Heart right ventricle (tissue), 16 donors: ENCODE measurements around the gene SP140L. TPM values are rescaled to one million over a fixed set of nuclear protein-coding genes. Genes with fewer than 3 reads are reported as not detected.
A peak's percentile ranks its signal among the peaks of the same experiment; 100 is the strongest.

Experiments used
- ATAC-seq, 8 donors: fragments of 200-7000 bp; cut with Tn5 transposase; one replicate each; pipeline ENCODE4 v1.9.1; 2020; ENCODE audit warnings: mild to moderate bottlenecking in 8 of 8, moderate library complexity in 8 of 8, moderate number of reproducible peaks in 1 of 8
- DNase-seq, 2 donors: peaks; one replicate each; pipeline ENCODE4 v3.0.0-alpha.2; 2020
- H3K27ac ChIP-seq, 10 donors: fragments of 200-600 bp; sonication (generic) in 2 of 10; one replicate each; pipeline versions ENCODE4 v1.5.0 to v1.8.0; 2020 to 2022; ENCODE audit warnings: mild to moderate bottlenecking in 3 of 10
- H3K27me3 ChIP-seq, 7 donors: fragments of 200-600 bp; one replicate each; pipeline ENCODE4 v1.8.0; 2021 to 2022; ENCODE audit warnings: mild to moderate bottlenecking in 2 of 7
- H3K36me3 ChIP-seq, 9 donors: fragments of 200-600 bp; sonication (generic) in 1 of 9; one replicate each; pipeline versions ENCODE4 v1.5.0 to v1.8.0; 2020 to 2022; ENCODE audit warnings: mild to moderate bottlenecking in 2 of 9
- H3K4me1 ChIP-seq, 9 donors: fragments of 200-600 bp; sonication (generic) in 1 of 9; one replicate each; pipeline versions ENCODE4 v1.5.0 to v1.8.0; 2020 to 2022; ENCODE audit warnings: mild to moderate bottlenecking in 4 of 9
- H3K4me3 ChIP-seq, 10 donors: fragments of 200-600 bp; sonication (generic) in 2 of 10; one replicate each; pipeline versions ENCODE4 v1.5.0 to v1.8.0; 2020 to 2022; ENCODE audit warnings: mild to moderate bottlenecking in 7 of 10, moderate library complexity in 2 of 10
- H3K9me3 ChIP-seq, 11 donors: fragments of 200-600 bp in 10 of 11; sonication (generic) in 2 of 11; one replicate each; pipeline versions ENCODE4 v1.5.0 to v1.8.0; 2013 to 2022; ENCODE audit warnings: mild to moderate bottlenecking in 2 of 11, control low read depth in 1 of 11, moderate library complexity in 1 of 11
- CTCF ChIP-seq, 9 donors: fragments of 200-600 bp; sonication (generic) in 2 of 9; IDR thresholded peaks; one replicate each; pipeline versions ENCODE4 v1.5.0 to v1.8.0; 2021 to 2022; ENCODE audit warnings: antibody characterized with exemption in 9 of 9, mild to moderate bottlenecking in 5 of 9, moderate library complexity in 1 of 9
- WGBS, 2 donors: extraction: QIAGEN DNeasy Blood & Tissue Kit; methylation state at CpG; one replicate each; pipeline ENCODE4 v1.1.7; 2013; ENCODE audit warnings: inconsistent platforms in 1 of 2; 5-methylcytosine and 5-hydroxymethylcytosine counted together
- intact Hi-C, 10 donors: fragments of 100-400 bp; cut with DNase I; formaldehyde crosslinking; loops; one replicate each; pipeline versions ENCODE4 v1.11.1 to v1.14.2; 2022
- polyA plus RNA-seq, 2 donors: library from polyadenylated mRNA; stranded (reverse); fragments of 200-250 nt; gene quantifications; one replicate each; pipeline ENCODE4 v1.2.3, GENCODE V29; 2013
- total RNA-seq, 10 donors: library from RNA; stranded (reverse); fragmentation: NEBNext Ultra II Directional in 3 of 10; extraction: Animal tissue kit (Norgen Biotek cat#: 25700) in 3 of 10; gene quantifications; one replicate each; pipeline versions ENCODE4 v1.2.1 to v1.2.4, GENCODE V29; 2021 to 2023
- donor health status: Arrhythmogenic right ventricular cardiomyopathy.
- donor health status: ischemic (EF 13 %, LVEDD 7.1; RV severe dilation, severe dysfunction).
- donor health status: healthy with polysubstance abuse.
- donor health status: DM: no; HTN: yes; CAD: no.
- donor health status: DM: no; HTN: no; CAD: no.
- donor health status: ischemic (EF 25% LVEDD 6.9; RV normal size, moderate dysfunction).
- donor health status: ischemic (EF 25% LVEDD 5.7; RV mildly dilated, moderate dysfunction).
- donor health status: healthy.
- donor health status: DM: yes; HTN: yes; CAD: no.
- donor health status: Ischemic cardiomyopathy.
- donor health status: ischemic (EF 35%, LVEDD 5.7; RV mildly dilated, moderate dysfunction).
- donor health status: nonischemic (EF 11% LVEDD 7.7; RV severe dilation, severe dysfunction).
- donor health status: DM: yes; HTN: yes; CAD: no.
- donor health status: PGD.
- donor health status: ischemic (EF 29% LVEDD 5.4; RV normal size, mild dysfunction).
- donor health status: nonischemic (EF 23%, LVEDD 6.1; RV moderate dilation, normal function).

Gene SP140L
- total and polyA plus RNA-seq, 12 donors = 2.5 to 10.8 (median 4.4) TPM

- Histone ChIP-seq H3K9me3 (peaks cover 0 to 21% (median 9%) of the 10 kb centered on the region in 11 donors), H3K4me1 (peaks cover 1 to 72% (median 42%) of the 10 kb centered on the region in 9 donors), H3K36me3 (peaks cover 0 to 71% (median 0%) of the 10 kb centered on the region in 9 donors), H3K27me3 (no peaks in the 10 kb centered on the region), H3K4me3 (no peak overlapping the region), H3K27ac (no peak overlapping the region)
- DNase-seq (no peak), ATAC-seq (no peak)
- intact Hi-C loops = no loop called here
- no peak for TF ChIP-seq CTCF (IDR thresholded peaks at IDR 0.05)
- WGBS, 2 donors = 69 to 90% methylated on average over 1 of the region's 1 CpG
Measured at GRCh38 chr2:230425377-230425776, 98.4 kb downstream of the SP140L start.

GRCh38 chr2:230429513-230429912 is 102.5 kb downstream of the SP140L start:
- Histone ChIP-seq H3K9me3 (peaks cover 0 to 30% (median 12%) of the 10 kb centered on the region in 11 donors), H3K4me3 (no peak overlapping the region), H3K27me3 (no peaks in the 10 kb centered on the region), H3K27ac (no peak overlapping the region), H3K4me1 (peaks cover 0 to 55% (median 9%) of the 10 kb centered on the region in 9 donors), H3K36me3 (peaks cover 0 to 58% (median 0%) of the 10 kb centered on the region in 9 donors)
- no peak for TF ChIP-seq CTCF (IDR thresholded peaks at IDR 0.05)
- no peak for ATAC-seq
- intact Hi-C loops = no loop called here
- no peak for DNase-seq

DNA sequence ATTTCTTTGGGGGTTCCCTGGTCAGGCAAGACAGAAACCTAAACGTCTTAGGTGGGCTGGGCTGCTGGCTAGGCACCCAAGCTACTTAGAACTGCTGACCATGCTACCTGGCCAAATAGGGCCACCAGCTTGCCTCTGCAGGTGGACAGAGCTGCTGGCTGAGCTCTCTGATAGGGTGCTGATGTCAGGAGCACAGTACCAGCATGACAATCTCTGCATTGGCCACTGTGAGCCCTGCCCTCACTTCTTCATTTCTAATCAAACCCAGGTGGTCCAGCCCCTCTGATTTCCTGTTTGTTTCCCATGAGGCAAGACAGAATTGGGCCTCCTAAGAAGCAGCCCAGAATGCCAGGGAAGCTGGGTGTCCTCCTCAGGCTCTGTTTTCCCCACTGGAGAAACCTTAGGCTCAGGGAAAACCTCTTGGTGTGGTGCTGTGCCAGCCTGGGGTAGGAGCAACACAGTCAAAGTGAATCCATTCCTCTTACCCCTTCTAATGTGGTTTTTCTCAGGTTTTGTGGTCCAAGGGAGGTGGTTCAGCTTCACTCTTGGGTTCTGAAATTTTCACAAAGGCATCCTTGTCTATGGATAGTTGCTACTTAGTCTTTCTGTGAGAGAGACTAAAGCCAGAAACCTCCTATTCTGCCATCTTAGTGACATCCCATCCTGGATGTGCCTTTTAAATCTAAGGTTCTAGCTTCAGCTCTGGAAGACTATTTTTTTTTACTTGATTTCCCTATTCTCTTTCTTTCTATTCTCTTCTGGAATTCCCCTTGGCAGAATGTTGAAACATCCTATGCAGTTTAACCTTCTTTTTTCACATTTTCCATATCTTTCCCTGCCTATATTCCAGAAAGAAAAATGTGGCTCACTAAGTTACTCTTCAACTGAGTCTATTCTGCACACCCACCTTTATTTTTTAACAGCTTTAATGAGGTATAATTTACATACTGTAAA is 104.2 kb downstream of the SP140L start:
- peaks cover 0 to 55% (median 0%) of the 10 kb centered on the region in 9 donors for H3K36me3 ChIP-seq
- H3K27ac ChIP-seq = peak overlapping the region in 1 of 10 donors; percentile 35
- no peak for DNase-seq
- intact Hi-C loops = no loop called here
- WGBS, 2 donors = 85 to 86% methylated on average over 1 of the region's 1 CpG
- H3K27me3 ChIP-seq = no peaks in the 10 kb centered on the region
- H3K4me3 ChIP-seq = no peak overlapping the region
- no peak for TF ChIP-seq CTCF (IDR thresholded peaks at IDR 0.05)
- peaks cover 0 to 38% (median 20%) of the 10 kb centered on the region in 11 donors for H3K9me3 ChIP-seq
- peaks cover 0 to 48% (median 2%) of the 10 kb centered on the region in 9 donors for H3K4me1 ChIP-seq
- ATAC-seq = no peak

DNA sequence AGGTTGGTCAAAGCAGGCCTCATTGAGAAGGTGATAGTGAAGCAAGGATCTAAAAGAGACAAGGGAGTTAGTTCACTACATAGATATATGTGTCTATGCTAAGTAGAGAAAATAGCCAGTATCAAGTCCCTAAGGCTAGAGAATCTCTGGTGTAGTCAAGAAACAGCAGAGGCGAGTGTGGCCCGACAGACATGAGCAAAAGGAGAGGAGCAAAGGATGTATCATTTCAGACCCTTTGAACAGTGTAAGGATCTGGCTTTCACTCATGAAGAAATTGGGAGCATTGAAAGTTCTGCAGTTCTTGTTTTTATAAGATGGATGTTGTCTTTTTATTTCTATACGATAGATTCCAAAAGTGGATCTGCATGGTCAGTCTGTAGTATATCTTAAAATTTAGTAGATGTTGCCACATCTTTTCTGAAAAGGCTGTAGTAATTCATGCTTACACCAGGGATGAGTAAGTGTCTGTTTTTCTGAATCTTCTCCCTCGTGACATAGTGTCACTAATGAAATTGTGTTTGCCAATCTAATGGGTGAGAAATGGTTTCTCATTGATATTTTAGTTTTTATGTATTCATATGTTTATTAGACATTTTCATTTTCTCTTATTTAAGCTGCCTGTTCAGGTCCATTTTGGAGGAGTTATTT is 107.8 kb downstream of the SP140L start:
- Histone ChIP-seq H3K27ac (peak overlapping the region in 1 of 10 donors; percentile 5), H3K27me3 (no peaks in the 10 kb centered on the region), H3K4me3 (no peak overlapping the region), H3K9me3 (peaks cover 0 to 33% (median 11%) of the 10 kb centered on the region in 11 donors), H3K4me1 (peaks cover 1 to 51% (median 9%) of the 10 kb centered on the region in 9 donors), H3K36me3 (peaks cover 0 to 42% (median 8%) of the 10 kb centered on the region in 9 donors)
- TF ChIP-seq CTCF (IDR thresholded peaks at IDR 0.05) = no peak
- WGBS, 2 donors = 73 to 75% methylated on average over 4 of the region's 4 CpGs
- intact Hi-C loops = no loop called here
- DNase-seq (no peak), ATAC-seq (no peak)
